WTC11 (cell line): ENCODE measurements around the gene RNF146. TPM values are rescaled to one million over a fixed set of nuclear protein-coding genes. Genes with fewer than 3 reads are reported as not detected.

Experiments
- ATAC-seq: fragments of 200-7000 bp; cut with Tn5 transposase; 2 replicates; pipeline ENCODE4 v1.10.0; 2021; ENCODE audit warnings: mild to moderate bottlenecking, moderate library complexity
- CTCF ChIA-PET: fragments of 300-600 bp; sonication (Branson Sonifier 250); formaldehyde crosslinking; loops from one replicate; lab custom pipeline; 2021; ENCODE audit warnings: antibody characterized with exemption; lab: Charles Lee
- POLR2A ChIA-PET: fragments of 350-600 bp; sonication (Branson Sonifier 250); formaldehyde crosslinking; loops from one replicate; lab custom pipeline; 2021; ENCODE audit warnings: antibody characterized with exemption; lab: Charles Lee
- DNase-seq: peaks from one replicate; pipeline ENCODE4 v3.0.0; 2021; ENCODE audit warnings: low spot score
- H3K27ac Mint-ChIP-seq: 2 replicates; pipeline ENCODE4 v1.8.0; 2021; ENCODE audit warnings: mixed read lengths
- H3K27me3 Mint-ChIP-seq: 2 replicates; pipeline ENCODE4 v1.8.0; 2021; ENCODE audit warnings: low read depth, mild to moderate bottlenecking, moderate library complexity, mixed read lengths
- H3K36me3 Mint-ChIP-seq: 2 replicates; pipeline ENCODE4 v1.8.0; 2021; ENCODE audit warnings: mixed read lengths
- H3K4me1 Mint-ChIP-seq: 2 replicates; pipeline ENCODE4 v1.8.0; 2022; ENCODE audit warnings: mixed read lengths
- H3K4me3 Mint-ChIP-seq: 2 replicates; pipeline ENCODE4 v1.8.0; 2021; ENCODE audit warnings: mild to moderate bottlenecking, moderate library complexity, mixed read lengths
- H3K9me3 Mint-ChIP-seq: 2 replicates; pipeline ENCODE4 v1.8.0; 2021; ENCODE audit warnings: mixed read lengths
- AR ChIP-seq: fragments of 250-450 bp; sonication (Bioruptor Pico); IDR thresholded peaks from 2 replicates; pipeline ENCODE4 v1.9.0; 2021; ENCODE audit warnings: mild to moderate bottlenecking
- ATF1 ChIP-seq: sonication (generic); formaldehyde crosslinking; IDR thresholded peaks from 2 replicates; pipeline ENCODE4 v1.8.1; 2023; ENCODE audit warnings: mild to moderate bottlenecking, moderate library complexity, missing genetic modification reagents
- CBFB ChIP-seq: sonication (generic); formaldehyde crosslinking; IDR thresholded peaks from 2 replicates; pipeline ENCODE4 v1.8.1; 2022; ENCODE audit warnings: mild to moderate bottlenecking, low read depth, missing genetic modification reagents
- CREM ChIP-seq: sonication (generic); formaldehyde crosslinking; IDR thresholded peaks from 2 replicates; pipeline ENCODE4 v1.8.1; 2022; ENCODE audit warnings: mild to moderate bottlenecking, missing genetic modification reagents, moderate library complexity
- ELF4 ChIP-seq: sonication (generic); formaldehyde crosslinking; IDR thresholded peaks from 2 replicates; pipeline ENCODE4 v1.8.1; 2022; ENCODE audit warnings: low read depth, mild to moderate bottlenecking, moderate library complexity, missing genetic modification reagents
- EMX1 ChIP-seq: fragments of 250-450 bp; sonication (Bioruptor Pico); IDR thresholded peaks from 2 replicates; pipeline ENCODE4 v1.8.0; 2021; ENCODE audit warnings: mild to moderate bottlenecking
- ESRRA ChIP-seq: sonication (generic); formaldehyde crosslinking; IDR thresholded peaks from 2 replicates; pipeline ENCODE4 v1.8.1; 2022; ENCODE audit warnings: mild to moderate bottlenecking, missing genetic modification reagents, borderline replicate concordance
- ETV6 ChIP-seq: sonication (generic); formaldehyde crosslinking; IDR thresholded peaks from 2 replicates; pipeline ENCODE4 v1.8.1; 2022; ENCODE audit warnings: mild to moderate bottlenecking, missing genetic modification reagents
- FOXJ3 ChIP-seq: sonication (generic); formaldehyde crosslinking; IDR thresholded peaks from 2 replicates; pipeline ENCODE4 v1.9.0; 2021; ENCODE audit warnings: missing genetic modification reagents, mild to moderate bottlenecking, borderline replicate concordance
- GABPB1 ChIP-seq: sonication (generic); formaldehyde crosslinking; IDR thresholded peaks from 2 replicates; pipeline ENCODE4 v1.8.1; 2023; ENCODE audit warnings: mild to moderate bottlenecking, missing genetic modification reagents
- GRHL2 ChIP-seq: fragments of 250-450 bp; sonication (Bioruptor Pico); IDR thresholded peaks from 2 replicates; pipeline ENCODE4 v1.8.0; 2022; ENCODE audit warnings: mild to moderate bottlenecking, moderate library complexity; ENCODE audit not compliant: insufficient replicate concordance, severe bottlenecking
- GTF2I ChIP-seq: fragments of 250-450 bp; sonication (Bioruptor Pico); conservative IDR thresholded peaks from 2 replicates; pipeline ENCODE4 v1.4.0; 2021; ENCODE audit warnings: mild to moderate bottlenecking
- HMGXB4 ChIP-seq: sonication (generic); formaldehyde crosslinking; IDR thresholded peaks from 2 replicates; pipeline ENCODE4 v1.8.1; 2023; ENCODE audit warnings: mild to moderate bottlenecking, moderate library complexity, missing genetic modification reagents
- IRF1 ChIP-seq: sonication (generic); formaldehyde crosslinking; IDR thresholded peaks from 2 replicates; pipeline ENCODE4 v1.8.0; 2023; ENCODE audit warnings: missing genetic modification reagents
- JAZF1 ChIP-seq: fragments of 250-450 bp; sonication (Bioruptor Pico); IDR thresholded peaks from 2 replicates; pipeline ENCODE4 v1.9.0; 2021; ENCODE audit warnings: moderate library complexity, mild to moderate bottlenecking, inconsistent platforms
- MAX ChIP-seq: sonication (generic); formaldehyde crosslinking; IDR thresholded peaks from 2 replicates; pipeline ENCODE4 v1.8.0; 2022; ENCODE audit warnings: mild to moderate bottlenecking, missing genetic modification reagents
- NR2C2 ChIP-seq: sonication (generic); formaldehyde crosslinking; IDR thresholded peaks from 2 replicates; pipeline ENCODE4 v1.8.0; 2022; ENCODE audit warnings: mild to moderate bottlenecking, missing genetic modification reagents
- PRDM15 ChIP-seq: sonication (generic); formaldehyde crosslinking; IDR thresholded peaks from 2 replicates; pipeline ENCODE4 v1.8.0; 2022; ENCODE audit warnings: missing genetic modification reagents
- PRRX2 ChIP-seq: fragments of 250-450 bp; sonication (Bioruptor Pico); IDR thresholded peaks from 2 replicates; pipeline ENCODE4 v1.8.0; 2021; ENCODE audit warnings: mild to moderate bottlenecking
- RORB ChIP-seq: fragments of 250-450 bp; sonication (Bioruptor Pico); IDR thresholded peaks from 2 replicates; pipeline ENCODE4 v1.9.0; 2021; ENCODE audit warnings: mild to moderate bottlenecking
- SOX15 ChIP-seq: fragments of 250-450 bp; sonication (Bioruptor Pico); IDR thresholded peaks from 2 replicates; pipeline ENCODE4 v1.9.0; 2021; ENCODE audit warnings: mild to moderate bottlenecking
- SP1 ChIP-seq: sonication (generic); formaldehyde crosslinking; conservative IDR thresholded peaks from 2 replicates; pipeline ENCODE4 v1.8.1; 2022; ENCODE audit warnings: missing genetic modification reagents
- USF2 ChIP-seq: sonication (generic); formaldehyde crosslinking; IDR thresholded peaks from 2 replicates; pipeline ENCODE4 v1.8.1; 2023; ENCODE audit warnings: mild to moderate bottlenecking, missing genetic modification reagents, moderate library complexity
- ZNF138 ChIP-seq: sonication (generic); formaldehyde crosslinking; conservative IDR thresholded peaks from 2 replicates; pipeline ENCODE4 v1.8.1; 2022; ENCODE audit warnings: mild to moderate bottlenecking, moderate library complexity, missing genetic modification reagents
- ZNF219 ChIP-seq: sonication (generic); formaldehyde crosslinking; IDR thresholded peaks from 2 replicates; pipeline ENCODE4 v1.8.0; 2023; ENCODE audit warnings: missing genetic modification reagents, mild to moderate bottlenecking, borderline replicate concordance
- ZNF281 ChIP-seq: sonication (generic); formaldehyde crosslinking; IDR thresholded peaks from 2 replicates; pipeline ENCODE4 v1.8.0; 2023; ENCODE audit warnings: mild to moderate bottlenecking, missing genetic modification reagents
- total RNA-seq: library from RNA; stranded (reverse); gene quantifications from 3 replicates; pipeline ENCODE4 v1.2.3, GENCODE V29; 2021

Gene RNF146
- total RNA-seq, 1 experiment from 2014 or later, result 27.3 TPM

GRCh38 chr6:127219869-127220268 lies 46.8 kb upstream of the RNF146 start:
- no peak overlapping the region for H3K27ac Mint-ChIP-seq
- no peaks in the 10 kb centered on the region for H3K4me1 Mint-ChIP-seq
- no peaks in the 10 kb centered on the region for H3K27me3 Mint-ChIP-seq
- ChIA-PET POLR2A (no interaction called here), CTCF (interaction anchor here (0.7 to 1.2 kb wide), 2 partner anchors 33 to 563 kb away, joined by 3 read pairs; no protein-coding TSS in a partner anchor)
- ATAC-seq (no peak), DNase-seq (no peak)
- no peaks in the 10 kb centered on the region for H3K36me3 Mint-ChIP-seq
- peaks cover 7% of the 10 kb centered on the region for H3K9me3 Mint-ChIP-seq
- no peak for TF ChIP-seq HMGXB4 (CRISPR knock-in tag)
- TF ChIP-seq IRF1 (CRISPR knock-in tag), result no peak
- TF ChIP-seq CREM (CRISPR knock-in tag), result no peak
- TF ChIP-seq GTF2I (CRISPR knock-in tag), result no peak
- TF ChIP-seq GRHL2 (CRISPR knock-in tag), result no peak
- no peak for TF ChIP-seq SOX15
- no peak for TF ChIP-seq USF2 (CRISPR knock-in tag)
- TF ChIP-seq EMX1 (CRISPR knock-in tag), result no peak
- no peak for TF ChIP-seq JAZF1 (CRISPR knock-in tag)
- no peak for TF ChIP-seq ZNF138
- no peak for TF ChIP-seq RORB (CRISPR knock-in tag)
- no peak for TF ChIP-seq FOXJ3
- TF ChIP-seq ZNF281 (CRISPR knock-in tag), result no peak
- TF ChIP-seq GABPB1 (CRISPR knock-in tag), result no peak
- TF ChIP-seq ELF4 (CRISPR knock-in tag), result no peak
- TF ChIP-seq ATF1 (CRISPR knock-in tag), result no peak
- no peak overlapping the region for H3K4me3 Mint-ChIP-seq

GRCh38 chr6:127221201-127221600 lies 45.5 kb upstream of the RNF146 start:
- no peaks in the 10 kb centered on the region for H3K27me3 Mint-ChIP-seq
- TF ChIP-seq ESRRA (CRISPR knock-in tag) (no peak), NR2C2 (CRISPR knock-in tag) (no peak), CBFB (CRISPR knock-in tag) (no peak), ETV6 (CRISPR knock-in tag) (no peak), ZNF219 (CRISPR knock-in tag) (no peak), PRRX2 (CRISPR knock-in tag) (no peak), MAX (CRISPR knock-in tag) (no peak), AR (no peak), PRDM15 (no peak), SP1 (CRISPR knock-in tag) (no peak)

More at GRCh38 chr6:127221201-127221600, 45.5 kb upstream of the RNF146 start:
- CTCF ChIA-PET, result interaction anchor here (1.2 kb wide), 1 partner anchor 34 kb away, joined by 3 read pairs; no protein-coding TSS in a partner anchor
- Mint-ChIP-seq H3K4me3 (no peak overlapping the region), H3K9me3 (peaks cover 4% of the 10 kb centered on the region), H3K4me1 (no peaks in the 10 kb centered on the region), H3K27ac (no peak overlapping the region), H3K36me3 (no peaks in the 10 kb centered on the region)
- DNase-seq, result no peak
- no peak for ATAC-seq
- POLR2A ChIA-PET, result no interaction called here
